GM19025 (cell line): ENCODE measurements around the gene KIR2DL1.
"Not testable (repeated sequence)": the region's sequence is repeated elsewhere in the genome, so short reads cannot be mapped to it uniquely, and the experiment has no call there.

Experiments
- ATAC-seq: cut with Tn5 transposase; IDR thresholded peaks from one replicate; pipeline ENCODE4 v1.9.1; 2021; ENCODE audit warnings: mild to moderate bottlenecking, low read depth, moderate library complexity; ENCODE audit not compliant: unreplicated experiment

Gene KIR2DL1

DNA sequence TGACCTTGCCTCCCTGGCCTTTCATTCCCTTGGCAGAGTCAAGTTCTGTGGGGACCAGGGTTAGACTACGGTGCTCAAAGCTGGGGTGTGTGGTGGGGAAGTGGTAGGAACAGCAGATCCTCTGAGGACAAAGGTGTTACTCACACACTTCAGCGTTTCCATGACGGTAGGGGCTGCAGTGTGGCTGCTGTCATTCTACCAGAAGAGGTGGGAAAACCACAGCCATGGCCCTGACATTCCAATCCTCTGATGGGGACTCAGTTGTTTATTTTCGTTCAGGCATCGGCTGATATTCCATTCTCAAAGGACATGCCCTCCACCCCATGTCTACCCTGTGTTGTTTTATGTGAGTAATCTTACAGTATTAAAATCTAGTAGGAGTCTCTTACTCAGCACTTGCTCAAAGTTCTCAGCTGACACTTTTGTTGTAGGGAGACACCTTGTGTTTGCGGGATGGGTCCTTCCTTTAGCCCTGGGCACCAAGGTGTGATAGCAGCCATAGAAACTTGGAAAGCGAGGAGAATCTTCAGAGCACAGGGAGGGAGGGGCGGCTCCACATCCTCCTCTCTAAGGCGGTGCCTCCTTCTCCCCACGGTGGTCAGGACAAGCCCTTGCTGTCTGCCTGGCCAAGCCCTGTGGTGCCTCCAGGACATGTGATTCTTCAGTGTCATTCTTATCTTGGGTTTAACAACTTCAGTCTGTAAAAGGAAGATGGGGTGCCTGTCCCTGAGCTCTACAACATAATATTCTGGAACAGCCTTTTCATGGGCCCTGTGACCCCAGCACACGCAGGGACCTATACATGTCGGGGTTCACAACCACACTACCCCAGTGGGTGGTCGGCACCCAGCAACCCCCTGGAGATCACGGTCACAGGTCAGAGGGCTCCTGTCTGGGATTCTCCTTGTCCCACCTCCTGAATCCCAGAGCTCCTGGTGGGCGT is 1.7 kb downstream of the KIR2DL1 start:
- ATAC-seq, result not testable (repeated sequence)

- ATAC-seq, result not testable (repeated sequence)
Measured at GRCh38 chr19:54772666-54773065, 3.1 kb downstream of the KIR2DL1 start.

GRCh38 chr19:54775095-54775815 is 5.7 kb downstream of the KIR2DL1 start:
- ATAC-seq, result not testable (repeated sequence)

DNA sequence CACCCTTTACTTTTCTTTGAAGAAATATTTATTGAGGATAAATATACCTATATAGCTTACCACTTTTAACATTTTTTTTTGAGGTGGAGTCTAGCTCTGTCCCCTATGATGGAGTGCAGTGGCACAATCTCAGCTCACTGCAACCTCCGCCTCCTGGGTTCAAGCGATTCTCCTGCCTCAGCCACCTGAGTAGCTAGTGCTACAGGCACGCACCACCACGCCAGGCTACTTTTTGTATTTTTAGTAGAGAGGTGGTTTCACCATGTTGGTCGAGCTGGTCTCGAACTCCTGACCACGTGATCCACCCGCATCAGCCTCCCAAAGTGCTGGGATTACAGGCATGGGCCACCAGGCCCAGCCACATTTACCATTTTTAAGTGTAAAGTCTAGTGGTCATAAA is 6.2 kb downstream of the KIR2DL1 start:
- not testable (repeated sequence) for ATAC-seq

GRCh38 chr19:54777851-54778250 is 8.3 kb downstream of the KIR2DL1 start:
- ATAC-seq, result not testable (repeated sequence)

GRCh38 chr19:54778896-54779295 is 9.3 kb downstream of the KIR2DL1 start:
- ATAC-seq, result not testable (repeated sequence)

- not testable (repeated sequence) for ATAC-seq
Measured at GRCh38 chr19:54782916-54783315, 13.3 kb downstream of the KIR2DL1 start.

DNA sequence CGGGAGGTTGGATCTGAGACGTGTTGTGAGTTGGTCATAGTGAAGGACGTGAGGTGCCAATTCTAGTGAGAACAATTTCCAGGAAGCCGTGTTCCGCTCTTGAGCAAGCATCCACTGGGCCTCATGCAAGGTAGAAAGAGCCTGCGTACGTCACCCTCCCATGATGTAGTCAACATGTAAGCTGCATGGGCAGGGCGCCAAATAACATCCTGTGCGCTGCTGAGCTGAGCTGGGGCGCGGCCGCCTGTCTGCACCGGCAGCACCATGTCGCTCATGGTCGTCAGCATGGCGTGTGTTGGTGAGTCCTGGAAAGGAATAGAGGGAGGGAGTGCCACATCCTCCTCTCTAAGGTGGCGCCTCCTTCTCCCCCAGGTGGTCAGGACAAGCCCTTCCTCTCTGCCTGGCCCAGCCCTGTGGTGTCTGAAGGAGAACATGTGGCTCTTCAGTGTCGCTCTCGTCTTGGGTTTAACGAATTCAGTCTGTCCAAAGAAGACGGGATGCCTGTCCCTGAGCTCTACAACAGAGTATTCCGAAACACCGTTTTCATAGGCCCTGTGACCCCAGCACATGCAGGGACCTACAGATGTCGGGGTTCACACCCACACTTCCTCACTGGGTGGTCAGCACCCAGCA is 16.6 kb downstream of the KIR2DL1 start:
- ATAC-seq, result not testable (repeated sequence)

DNA sequence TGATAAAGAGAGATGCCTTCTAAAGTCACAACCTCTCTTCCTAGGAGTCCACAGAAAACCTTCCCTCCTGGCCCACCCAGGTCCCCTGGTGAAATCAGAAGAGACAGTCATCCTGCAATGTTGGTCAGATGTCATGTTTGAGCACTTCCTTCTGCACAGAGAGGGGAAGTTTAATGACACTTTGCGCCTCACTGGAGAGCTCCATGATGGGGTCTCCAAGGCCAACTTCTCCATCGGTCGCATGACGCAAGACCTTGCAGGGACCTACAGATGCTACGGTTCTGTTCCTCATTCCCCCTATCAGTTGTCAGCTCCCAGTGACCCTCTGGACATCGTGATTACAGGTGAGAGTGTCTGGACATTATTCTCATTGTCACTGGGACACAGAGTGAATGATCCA is 18.6 kb downstream of the KIR2DL1 start:
- not testable (repeated sequence) for ATAC-seq

GRCh38 chr19:54790711-54791110 is 21.1 kb downstream of the KIR2DL1 start:
- ATAC-seq, result no peak

DNA sequence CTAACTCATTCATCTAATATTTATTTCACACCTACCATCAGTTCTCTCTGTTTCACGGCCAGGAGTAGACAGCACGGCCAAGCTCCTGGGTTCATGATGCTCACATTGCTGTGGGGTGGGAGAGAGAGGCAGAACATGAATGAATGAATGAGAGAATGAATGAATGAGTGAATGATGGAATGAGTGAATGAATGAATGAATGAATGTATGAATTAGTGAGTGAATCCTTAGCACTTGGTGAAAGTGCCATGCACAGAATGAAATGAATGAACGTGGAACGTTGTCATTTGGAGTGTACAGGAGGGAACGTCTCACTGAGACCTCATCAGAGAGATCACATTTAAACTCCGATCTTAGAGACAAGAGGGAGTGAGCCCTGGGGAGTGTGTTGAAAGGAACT is 21.9 kb downstream of the KIR2DL1 start:
- no peak for ATAC-seq

DNA sequence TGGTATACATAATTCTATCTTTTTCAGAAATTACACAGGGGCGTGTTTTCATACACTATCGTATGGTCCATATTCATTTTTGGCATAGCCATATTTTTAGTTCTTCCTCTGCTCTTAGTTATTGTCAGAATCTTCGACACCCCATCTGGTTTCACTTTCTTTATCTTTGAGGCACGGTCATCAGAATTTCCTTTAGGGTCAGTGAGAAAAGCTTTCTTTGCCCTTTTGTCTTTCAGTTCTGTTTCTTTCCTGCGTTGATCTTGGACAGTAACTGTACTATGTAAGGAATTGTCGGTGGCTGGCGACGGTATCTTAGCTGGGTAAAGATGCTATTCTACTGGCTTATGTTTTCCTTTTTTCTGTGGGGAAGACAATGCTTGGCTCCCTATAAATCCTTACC is 23.2 kb downstream of the KIR2DL1 start:
- no peak for ATAC-seq

GRCh38 chr19:54795758-54796157 is 26.2 kb downstream of the KIR2DL1 start:
- no peak for ATAC-seq

GRCh38 chr19:54803410-54803809 is 33.8 kb downstream of the KIR2DL1 start, which contains the start of gene KIR2DL4:
Gene KIR2DL4, plus strand, starts transcription at chr19:54803610. Its CDS starts 42 bp downstream, at chr19:54803652.
- ATAC-seq, result no peak

DNA sequence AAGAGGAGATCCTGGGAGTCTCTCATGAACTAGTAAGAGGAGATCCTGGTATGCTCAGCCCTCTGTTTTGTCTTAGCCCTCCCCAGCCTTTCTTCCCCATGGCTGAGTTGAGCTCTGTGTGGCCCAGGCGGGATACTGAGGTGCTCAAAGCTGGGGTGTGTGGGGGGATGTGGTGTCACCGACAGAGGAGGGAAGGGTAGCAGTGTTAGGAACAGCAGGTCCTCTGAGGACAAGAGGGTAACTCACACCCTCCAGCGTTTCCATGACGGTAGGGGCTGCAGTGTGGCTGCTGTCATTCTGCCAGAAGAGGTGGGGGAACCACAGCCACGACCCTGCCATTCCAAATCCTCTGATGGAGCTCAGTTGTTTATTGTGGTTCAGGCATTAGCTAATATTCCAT is 34.5 kb downstream of the KIR2DL1 start:
- ATAC-seq, result no peak

- no peak for ATAC-seq
Measured at GRCh38 chr19:54804571-54804970, 35.0 kb downstream of the KIR2DL1 start.

DNA sequence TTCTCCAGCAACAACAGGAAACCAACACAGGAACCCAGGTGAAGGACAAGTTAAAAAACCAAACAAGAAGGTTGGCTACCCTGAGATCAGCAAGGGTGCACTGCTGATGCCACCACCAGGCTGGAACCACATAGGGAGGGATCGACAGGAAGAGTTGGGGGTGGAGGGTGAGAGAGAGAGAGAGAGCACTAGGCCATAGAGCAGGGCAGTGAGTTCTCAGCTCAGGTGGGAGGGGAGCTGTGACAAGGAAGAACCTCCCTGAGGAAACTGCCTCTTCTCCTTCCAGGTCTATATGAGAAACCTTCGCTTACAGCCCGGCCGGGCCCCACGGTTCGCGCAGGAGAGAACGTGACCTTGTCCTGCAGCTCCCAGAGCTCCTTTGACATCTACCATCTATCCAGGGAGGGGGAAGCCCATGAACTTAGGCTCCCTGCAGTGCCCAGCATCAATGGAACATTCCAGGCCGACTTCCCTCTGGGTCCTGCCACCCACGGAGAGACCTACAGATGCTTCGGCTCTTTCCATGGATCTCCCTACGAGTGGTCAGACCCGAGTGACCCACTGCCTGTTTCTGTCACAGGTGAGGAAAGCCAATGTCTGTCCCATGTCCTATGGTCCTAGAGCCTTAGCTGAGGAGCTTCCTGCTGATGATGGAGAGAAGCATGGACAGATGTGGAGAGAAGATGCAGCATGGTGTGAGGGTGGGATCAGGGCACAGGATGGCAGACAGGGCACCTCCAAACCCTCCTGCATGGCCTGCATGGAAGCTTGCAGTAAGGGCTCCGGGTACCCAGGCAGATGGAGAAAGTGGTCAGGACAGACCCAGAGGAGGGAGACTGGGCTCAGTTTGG is 36.3 kb downstream of the KIR2DL1 start:
- ATAC-seq, result no peak

DNA sequence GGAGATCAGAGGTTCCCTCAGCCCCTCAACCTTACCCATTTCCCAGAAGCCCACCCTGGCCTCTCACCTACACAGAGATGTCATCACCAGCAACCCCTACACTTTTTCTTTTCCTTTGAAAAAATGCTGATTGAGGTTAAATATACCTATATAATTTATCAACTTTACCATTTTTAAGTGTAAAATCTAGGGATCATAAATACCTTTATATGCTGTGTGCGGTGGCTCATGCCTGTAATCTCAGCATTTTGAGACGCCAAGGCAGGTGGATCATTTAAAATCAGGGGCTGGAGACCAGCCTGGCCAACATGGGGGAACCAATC is 36.9 kb downstream of the KIR2DL1 start:
- ATAC-seq, result no peak

GRCh38 chr19:54814571-54814970 is 45.0 kb downstream of the KIR2DL1 start:
- not testable (repeated sequence) for ATAC-seq

- not testable (repeated sequence) for ATAC-seq
Measured at GRCh38 chr19:54816251-54816650, 46.7 kb downstream of the KIR2DL1 start, which contains the start of gene KIR3DL1. Gene KIR3DL1, plus strand, starts transcription at chr19:54816468.
